Astrocyte (in vitro differentiated cells and primary cell): Measurements from ENCODE around the gene RBPJ. TPM values are rescaled to one million over a fixed set of nuclear protein-coding genes. Genes with fewer than 3 reads are reported as not detected.

Source experiments
- DNase-seq: peaks from one replicate; pipeline ENCODE4 v3.0.0-alpha.2; 2010; ENCODE audit warnings: low read depth
- FAIRE-seq: peaks from 2 replicates; lab custom pipeline; 2011; peaks lifted over from hg19 to GRCh38; lab: Jason Lieb, UNC
- H2AFZ ChIP-seq: 2 replicates; pipeline ENCODE4 v1.6.0; 2012; ENCODE audit warnings: low read depth, low read length, inconsistent platforms
- H3K27ac ChIP-seq: 2 replicates; pipeline ENCODE4 v1.5.1; 2011; ENCODE audit warnings: low read depth, low read length, inconsistent platforms
- H3K27me3 ChIP-seq: 2 replicates; pipeline ENCODE4 v1.6.0; 2011; ENCODE audit warnings: low read length, inconsistent platforms; ENCODE audit not compliant: insufficient read depth
- H3K36me3 ChIP-seq: 2 replicates; pipeline ENCODE4 v1.5.1; 2011; ENCODE audit warnings: low read length, inconsistent platforms; ENCODE audit not compliant: insufficient read depth
- H3K4me1 ChIP-seq: 2 replicates; pipeline ENCODE4 v1.5.1; 2011; ENCODE audit warnings: low read length, inconsistent platforms; ENCODE audit not compliant: insufficient read depth
- H3K4me2 ChIP-seq: 2 replicates; pipeline ENCODE4 v1.6.0; 2012; ENCODE audit warnings: low read length, inconsistent platforms
- H3K4me3 ChIP-seq: 2 replicates; pipeline ENCODE4 v1.5.1; 2011; ENCODE audit warnings: low read depth, mild to moderate bottlenecking, low read length, inconsistent platforms; ENCODE audit not compliant: insufficient read depth
- H3K79me2 ChIP-seq: 2 replicates; pipeline ENCODE4 v1.6.0; 2012; ENCODE audit warnings: mild to moderate bottlenecking, low read length, inconsistent platforms; ENCODE audit not compliant: insufficient read depth
- H3K9ac ChIP-seq: 2 replicates; pipeline ENCODE4 v1.6.0; 2012; ENCODE audit warnings: mild to moderate bottlenecking, low read length, inconsistent platforms
- H3K9me3 ChIP-seq: 2 replicates; pipeline ENCODE4 v1.5.1; 2012; ENCODE audit warnings: low read depth, mild to moderate bottlenecking, low read length, inconsistent platforms; ENCODE audit not compliant: insufficient read depth
- H4K20me1 ChIP-seq: 2 replicates; pipeline ENCODE4 v1.6.0; 2012; ENCODE audit warnings: low read length, inconsistent platforms; ENCODE audit not compliant: insufficient read depth
- H3K27ac Mint-ChIP-seq: one replicate; pipeline ENCODE4 v1.8.0; 2021; ENCODE audit warnings: mild to moderate bottlenecking, mixed read lengths; ENCODE audit not compliant: unreplicated experiment
- H3K27me3 Mint-ChIP-seq: one replicate; pipeline ENCODE4 v1.8.0; 2021; ENCODE audit warnings: low read depth, mixed read lengths; ENCODE audit not compliant: unreplicated experiment
- H3K36me3 Mint-ChIP-seq: one replicate; pipeline ENCODE4 v1.8.0; 2021; ENCODE audit warnings: low read depth, mixed read lengths; ENCODE audit not compliant: unreplicated experiment
- H3K4me1 Mint-ChIP-seq: one replicate; pipeline ENCODE4 v1.8.0; 2021; ENCODE audit warnings: low read depth, mixed read lengths; ENCODE audit not compliant: unreplicated experiment
- H3K4me3 Mint-ChIP-seq: one replicate; pipeline ENCODE4 v1.8.0; 2021; ENCODE audit warnings: mild to moderate bottlenecking, moderate library complexity, mixed read lengths; ENCODE audit not compliant: unreplicated experiment
- H3K9me3 Mint-ChIP-seq: one replicate; pipeline ENCODE4 v1.8.0; 2021; ENCODE audit warnings: mild to moderate bottlenecking, mixed read lengths; ENCODE audit not compliant: unreplicated experiment
- EZH2 ChIP-seq: IDR thresholded peaks from 2 replicates; pipeline ENCODE4 v1.6.1; 2012; ENCODE audit warnings: mild to moderate bottlenecking, low read length, inconsistent platforms; ENCODE audit not compliant: insufficient read depth
- total RNA-seq: library from RNA; stranded (reverse); gene quantifications from 2 replicates; pipeline ENCODE4 v1.2.1, GENCODE V29; 2021
- TF ChIP-seq, protein P1 (sequence below): IDR thresholded peaks from 2 replicates; pipeline ENCODE4 v1.5.1; 2011; ENCODE audit warnings: low read depth, mild to moderate bottlenecking, inconsistent platforms, low read length, moderate library complexity; ENCODE audit not compliant: insufficient read depth

Gene RBPJ
- total RNA-seq, 1 donor from 2014 or later: 96.3 TPM

DNA sequence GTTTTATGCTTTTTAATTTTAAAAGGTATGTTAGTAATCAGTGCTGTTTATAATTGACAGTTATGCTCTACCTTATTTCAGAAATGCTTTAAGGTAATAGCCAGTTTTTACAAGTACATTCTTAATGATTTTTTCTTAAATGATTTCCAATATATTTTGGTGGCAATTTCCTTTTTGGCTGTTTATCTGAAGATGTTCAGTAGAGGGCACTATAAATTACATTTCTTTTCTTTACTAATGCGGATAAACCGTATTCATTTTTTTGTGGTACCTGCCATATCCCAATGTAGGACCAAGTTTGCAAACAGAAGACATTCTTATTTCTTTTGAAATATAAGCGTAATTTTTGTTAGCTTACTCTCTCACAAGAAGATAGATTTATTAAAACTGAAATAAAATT is 104.0 kb downstream of the RBPJ start:
- H3K4me3 ChIP-seq: no peak overlapping the region
- TF ChIP-seq, protein P1, sequence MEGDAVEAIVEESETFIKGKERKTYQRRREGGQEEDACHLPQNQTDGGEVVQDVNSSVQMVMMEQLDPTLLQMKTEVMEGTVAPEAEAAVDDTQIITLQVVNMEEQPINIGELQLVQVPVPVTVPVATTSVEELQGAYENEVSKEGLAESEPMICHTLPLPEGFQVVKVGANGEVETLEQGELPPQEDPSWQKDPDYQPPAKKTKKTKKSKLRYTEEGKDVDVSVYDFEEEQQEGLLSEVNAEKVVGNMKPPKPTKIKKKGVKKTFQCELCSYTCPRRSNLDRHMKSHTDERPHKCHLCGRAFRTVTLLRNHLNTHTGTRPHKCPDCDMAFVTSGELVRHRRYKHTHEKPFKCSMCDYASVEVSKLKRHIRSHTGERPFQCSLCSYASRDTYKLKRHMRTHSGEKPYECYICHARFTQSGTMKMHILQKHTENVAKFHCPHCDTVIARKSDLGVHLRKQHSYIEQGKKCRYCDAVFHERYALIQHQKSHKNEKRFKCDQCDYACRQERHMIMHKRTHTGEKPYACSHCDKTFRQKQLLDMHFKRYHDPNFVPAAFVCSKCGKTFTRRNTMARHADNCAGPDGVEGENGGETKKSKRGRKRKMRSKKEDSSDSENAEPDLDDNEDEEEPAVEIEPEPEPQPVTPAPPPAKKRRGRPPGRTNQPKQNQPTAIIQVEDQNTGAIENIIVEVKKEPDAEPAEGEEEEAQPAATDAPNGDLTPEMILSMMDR: peak; percentile 22
- TF ChIP-seq EZH2: no peak
- H4K20me1 ChIP-seq: no peaks in the 10 kb centered on the region
- Mint-ChIP-seq H3K4me1 (peaks cover 18% of the 10 kb centered on the region), H3K36me3 (peaks cover 17% of the 10 kb centered on the region), H3K27me3 (no peaks in the 10 kb centered on the region), H3K4me3 (no peak overlapping the region), H3K27ac (no peak overlapping the region), H3K9me3 (no peaks in the 10 kb centered on the region)
- H3K36me3 ChIP-seq: peaks cover 18% of the 10 kb centered on the region
- H3K9me3 ChIP-seq: no peaks in the 10 kb centered on the region
- no peaks in the 10 kb centered on the region for H3K27me3 ChIP-seq
- H3K79me2 ChIP-seq: peaks cover 3% of the 10 kb centered on the region
- H3K4me1 ChIP-seq: peaks cover 8% of the 10 kb centered on the region
- H3K4me2 ChIP-seq: no peak overlapping the region
- DNase-seq (no peak), FAIRE-seq (no peak)
- no peak overlapping the region for H2AFZ ChIP-seq
- no peak overlapping the region for H3K27ac ChIP-seq
- no peak overlapping the region for H3K9ac ChIP-seq

DNA sequence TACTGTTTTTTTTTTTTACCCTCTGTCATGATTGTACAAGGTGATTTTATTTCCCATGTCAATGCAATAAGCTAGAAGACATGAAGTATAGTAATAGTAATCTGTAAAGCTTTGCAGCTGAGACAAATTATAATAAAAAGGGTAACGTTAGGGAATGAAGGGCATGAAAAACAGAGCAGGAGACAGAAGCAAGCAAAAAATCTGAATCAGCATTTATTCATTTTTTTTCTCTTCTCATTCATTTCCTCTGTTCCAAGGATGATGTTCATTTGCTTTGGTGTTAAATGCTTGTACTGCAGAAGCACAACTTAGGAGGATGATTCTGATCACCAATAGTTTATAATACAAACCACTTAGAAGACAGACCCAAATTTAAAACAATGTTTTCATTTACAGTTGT is 105.1 kb downstream of the RBPJ start:
- no peaks in the 10 kb centered on the region for H4K20me1 ChIP-seq
- H3K27ac Mint-ChIP-seq: no peak overlapping the region
- no peaks in the 10 kb centered on the region for H3K9me3 ChIP-seq
- H3K36me3 Mint-ChIP-seq: peaks cover 20% of the 10 kb centered on the region
- H3K79me2 ChIP-seq: peaks cover 3% of the 10 kb centered on the region
- TF ChIP-seq EZH2: no peak
- TF ChIP-seq, protein P1: no peak
- H3K27me3 ChIP-seq: no peaks in the 10 kb centered on the region
- no peak overlapping the region for H3K9ac ChIP-seq
- no peak overlapping the region for H3K4me2 ChIP-seq
- peaks cover 25% of the 10 kb centered on the region for H3K36me3 ChIP-seq
- no peak overlapping the region for H3K4me3 Mint-ChIP-seq
- peaks cover 11% of the 10 kb centered on the region for H3K4me1 Mint-ChIP-seq
- H3K27me3 Mint-ChIP-seq: no peaks in the 10 kb centered on the region
- no peaks in the 10 kb centered on the region for H3K9me3 Mint-ChIP-seq
- H3K4me3 ChIP-seq: no peak overlapping the region
- H3K4me1 ChIP-seq: peaks cover 5% of the 10 kb centered on the region
- DNase-seq (no peak), FAIRE-seq (no peak)
- no peak overlapping the region for H2AFZ ChIP-seq
- H3K27ac ChIP-seq: no peak overlapping the region

DNA sequence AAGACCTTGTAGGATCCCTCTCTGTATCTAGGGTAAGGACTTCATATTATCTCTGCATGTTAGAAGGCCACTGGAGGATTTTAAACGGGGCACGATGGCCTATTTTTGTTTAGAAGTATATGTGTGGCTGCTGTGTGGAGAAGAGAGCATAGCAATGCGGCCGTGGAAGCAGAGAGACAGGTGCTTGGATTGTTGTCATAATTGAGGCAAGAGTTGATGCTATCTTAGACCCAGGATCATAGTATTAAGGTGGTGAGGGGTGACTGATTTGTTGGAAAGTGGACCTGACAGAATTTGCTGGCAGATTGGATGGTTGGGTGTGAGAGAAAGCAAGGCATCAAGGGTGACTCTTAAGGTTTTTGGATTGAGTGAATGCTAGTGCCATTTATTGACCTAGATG is 106.1 kb downstream of the RBPJ start:
- Histone ChIP-seq H3K4me2 (no peak overlapping the region), H3K4me1 (peaks cover 5% of the 10 kb centered on the region), H2AFZ (no peak overlapping the region), H3K27ac (no peak overlapping the region), H3K9ac (no peak overlapping the region), H3K36me3 (peaks cover 24% of the 10 kb centered on the region), H3K79me2 (peaks cover 1% of the 10 kb centered on the region), H4K20me1 (no peaks in the 10 kb centered on the region), H3K9me3 (no peaks in the 10 kb centered on the region), H3K4me3 (no peak overlapping the region), H3K27me3 (no peaks in the 10 kb centered on the region)
- DNase-seq: no peak
- H3K36me3 Mint-ChIP-seq: peaks cover 18% of the 10 kb centered on the region
- H3K4me1 Mint-ChIP-seq: peaks cover 8% of the 10 kb centered on the region
- no peaks in the 10 kb centered on the region for H3K27me3 Mint-ChIP-seq
- no peak for FAIRE-seq
- no peaks in the 10 kb centered on the region for H3K9me3 Mint-ChIP-seq
- H3K4me3 Mint-ChIP-seq: no peak overlapping the region
- no peak overlapping the region for H3K27ac Mint-ChIP-seq
- TF ChIP-seq, protein P1: no peak
- no peak for TF ChIP-seq EZH2
